K562 (cell line): ENCODE results near the gene COPS6. TPM values are rescaled to one million over a fixed set of nuclear protein-coding genes. Genes with fewer than 3 reads are reported as not detected.

Source experiments
- BRD9 ChIP-seq: fragments of 450-650 bp; IDR thresholded peaks from 2 replicates; pipeline ENCODE4 v1.6.1; 2018; ENCODE audit warnings: low read depth; ENCODE audit not compliant: partially characterized antibody
- CCAR2 ChIP-seq: fragments of 200-400 bp; formaldehyde crosslinking; IDR thresholded peaks from 2 replicates; pipeline ENCODE4 v1.6.1; 2017; ENCODE audit warnings: mild to moderate bottlenecking, low read depth, low read length
- ESRRA ChIP-seq: fragments of 450-650 bp; IDR thresholded peaks from 2 replicates; pipeline ENCODE4 v1.6.1; 2014; ENCODE audit warnings: low read depth, mild to moderate bottlenecking, moderate library complexity, borderline replicate concordance
- MAZ ChIP-seq, 2 experiments: fragments of 450-650 bp in 1 of 2; sonication (generic) in 1 of 2; formaldehyde crosslinking; IDR thresholded peaks in 1 of 2; conservative IDR thresholded peaks in 1 of 2; 2 replicates each; pipeline versions ENCODE4 v1.4.0 to v1.5.0; 2020; ENCODE audit warnings: mild to moderate bottlenecking in 1 of 2, missing genetic modification reagents in 1 of 2
- MED1 ChIP-seq: sonication (generic); formaldehyde crosslinking; IDR thresholded peaks from 2 replicates; pipeline ENCODE4 v1.8.1; 2023; ENCODE audit warnings: missing genetic modification reagents, borderline replicate concordance
- NR2C1 ChIP-seq, 2 experiments: fragments of 450-650 bp; IDR thresholded peaks; 2 replicates each; pipeline ENCODE4 v1.6.1; 2017; ENCODE audit warnings: mild to moderate bottlenecking in 2 of 2, antibody characterized with exemption in 1 of 2, inconsistent platforms in 1 of 2, missing compliant biosample characterization in 1 of 2, missing genetic modification characterization in 1 of 2
- POLR2G ChIP-seq: fragments of 200-400 bp; formaldehyde crosslinking; IDR thresholded peaks from 2 replicates; pipeline ENCODE4 v1.6.1; 2017; ENCODE audit warnings: low read depth, mild to moderate bottlenecking, antibody characterized with exemption, low read length, moderate library complexity
- RBM14 ChIP-seq: fragments of 200-400 bp; formaldehyde crosslinking; IDR thresholded peaks from 2 replicates; pipeline ENCODE4 v1.6.1; 2018; ENCODE audit warnings: low read depth, mild to moderate bottlenecking, low read length, moderate library complexity, borderline replicate concordance; ENCODE audit not compliant: insufficient read depth
- RBM17 ChIP-seq: fragments of 200-400 bp; formaldehyde crosslinking; IDR thresholded peaks from 2 replicates; pipeline ENCODE4 v1.6.1; 2017; ENCODE audit warnings: low read depth, mild to moderate bottlenecking, low read length, borderline replicate concordance
- RBM39 ChIP-seq: fragments of 200-400 bp; formaldehyde crosslinking; optimal IDR thresholded peaks from 2 replicates; pipeline ENCODE3; 2018; ENCODE audit warnings: low read depth, low read length
- SIN3A ChIP-seq, 2 experiments: fragments of 150-350 bp in 1 of 2; IDR thresholded peaks; 2 replicates each; pipeline ENCODE4 v1.6.1; 2011 to 2016; ENCODE audit warnings: borderline replicate concordance in 2 of 2, low read depth in 2 of 2, low read length in 2 of 2, mild to moderate bottlenecking in 2 of 2, moderate library complexity in 2 of 2; ENCODE audit not compliant: control insufficient read depth in 1 of 2
- ZMIZ1 ChIP-seq, 2 experiments: fragments of 150-350 bp in 1 of 2; IDR thresholded peaks; 2 replicates each; pipeline ENCODE4 v1.6.1; 2012 to 2016; ENCODE audit warnings: low read depth in 2 of 2, low read length in 2 of 2, mild to moderate bottlenecking in 1 of 2, moderate library complexity in 1 of 2
- ZNF184 ChIP-seq: sonication (generic); formaldehyde crosslinking; IDR thresholded peaks from 2 replicates; pipeline ENCODE4 v1.5.0; 2020; ENCODE audit warnings: missing genetic modification reagents
- ZNF239 ChIP-seq: fragments of 250-450 bp; sonication (Bioruptor Pico); IDR thresholded peaks from 2 replicates; pipeline ENCODE4 v1.4.0; 2020; ENCODE audit warnings: mild to moderate bottlenecking
- ZNF561 ChIP-seq: fragments of 450-650 bp; formaldehyde crosslinking; conservative IDR thresholded peaks from 2 replicates; pipeline ENCODE4 v1.4.0; 2020; ENCODE audit warnings: mild to moderate bottlenecking, moderate library complexity
- polyA plus RNA-seq, 8 experiments: library from polyadenylated mRNA; depleted of rRNA in 4 of 8; stranded (reverse) in 5 of 8; unstranded in 3 of 8; fragments of >200 nt; fragmentation: Nextera tagmentation in 2 of 8; fragmentation: Illumina TruSeq in 1 of 8; extraction: Ambion mirVana in 2 of 8; extraction: Trizol in 1 of 8; gene quantifications; 2 replicates each; pipeline versions ENCODE4 v1.2.1 to v1.2.3, GENCODE V29; 2011 to 2014; ENCODE audit warnings: inconsistent platforms in 1 of 8, missing spikeins in 1 of 8
- total RNA-seq, 7 experiments: library from RNA; depleted of rRNA in 6 of 7; stranded (reverse); fragments of >200 nt in 6 of 7; fragmentation: Illumina TruSeq in 2 of 7; extraction: Trizol in 2 of 7; gene quantifications; 2 replicates each; pipeline versions ENCODE4 v1.2.1 to v1.2.3, GENCODE V29; 2011 to 2021; ENCODE audit warnings: low replicate concordance in 1 of 7
- TF ChIP-seq, protein P1 (sequence below): fragments of 450-650 bp; IDR thresholded peaks from 2 replicates; pipeline ENCODE4 v1.6.1; 2017; ENCODE audit warnings: antibody characterized with exemption, mild to moderate bottlenecking
- TF ChIP-seq, protein P2 (sequence below): IDR thresholded peaks from 3 replicates; pipeline ENCODE4 v1.6.1; 2011; ENCODE audit warnings: borderline replicate concordance, mild to moderate bottlenecking; ENCODE audit not compliant: insufficient read length, insufficient read depth

Gene COPS6
- total and polyA plus RNA-seq, 9 of the 15 experiments (the other 6 are each of a cell fraction or from before 2014, with no cell fraction given) = 63.0 to 331 (median 168) TPM

GRCh38 chr7:100130608-100131453, 42.1 kb downstream of the COPS6 start (continued):
- TF ChIP-seq MAZ (CRISPR knock-in tag; conservative IDR thresholded peaks at IDR 0.05 in 1 of 2, IDR thresholded peaks at IDR 0.05 in 1 of 2) = peak; percentile 38 to 67; a peak in 2 of 4 replicates
- TF ChIP-seq NR2C1 (IDR thresholded peaks at IDR 0.05) = no peak
- no peak for TF ChIP-seq NR2C1 (tag; IDR thresholded peaks at IDR 0.05)
- no peak for TF ChIP-seq SIN3A (IDR thresholded peaks at IDR 0.05; ENCODE audit: borderline replicate concordance in 2 of 2, control insufficient read depth in 1 of 2, low read depth in 2 of 2, low read length in 2 of 2)
- TF ChIP-seq CCAR2 = no peak
- no peak for TF ChIP-seq ZMIZ1 (IDR thresholded peaks at IDR 0.05; ENCODE audit: low read depth in 2 of 2, low read length in 2 of 2)
- no peak for TF ChIP-seq ZNF184
- no peak for TF ChIP-seq ZNF561
- peak; percentile 98 for TF ChIP-seq RBM39
- TF ChIP-seq POLR2G = peak; percentile 68
- TF ChIP-seq ZNF239 = no peak
- no peak for TF ChIP-seq RBM14
- peak; percentile 93 for TF ChIP-seq BRD9
- TF ChIP-seq ESRRA = no peak
- TF ChIP-seq, protein P1, sequence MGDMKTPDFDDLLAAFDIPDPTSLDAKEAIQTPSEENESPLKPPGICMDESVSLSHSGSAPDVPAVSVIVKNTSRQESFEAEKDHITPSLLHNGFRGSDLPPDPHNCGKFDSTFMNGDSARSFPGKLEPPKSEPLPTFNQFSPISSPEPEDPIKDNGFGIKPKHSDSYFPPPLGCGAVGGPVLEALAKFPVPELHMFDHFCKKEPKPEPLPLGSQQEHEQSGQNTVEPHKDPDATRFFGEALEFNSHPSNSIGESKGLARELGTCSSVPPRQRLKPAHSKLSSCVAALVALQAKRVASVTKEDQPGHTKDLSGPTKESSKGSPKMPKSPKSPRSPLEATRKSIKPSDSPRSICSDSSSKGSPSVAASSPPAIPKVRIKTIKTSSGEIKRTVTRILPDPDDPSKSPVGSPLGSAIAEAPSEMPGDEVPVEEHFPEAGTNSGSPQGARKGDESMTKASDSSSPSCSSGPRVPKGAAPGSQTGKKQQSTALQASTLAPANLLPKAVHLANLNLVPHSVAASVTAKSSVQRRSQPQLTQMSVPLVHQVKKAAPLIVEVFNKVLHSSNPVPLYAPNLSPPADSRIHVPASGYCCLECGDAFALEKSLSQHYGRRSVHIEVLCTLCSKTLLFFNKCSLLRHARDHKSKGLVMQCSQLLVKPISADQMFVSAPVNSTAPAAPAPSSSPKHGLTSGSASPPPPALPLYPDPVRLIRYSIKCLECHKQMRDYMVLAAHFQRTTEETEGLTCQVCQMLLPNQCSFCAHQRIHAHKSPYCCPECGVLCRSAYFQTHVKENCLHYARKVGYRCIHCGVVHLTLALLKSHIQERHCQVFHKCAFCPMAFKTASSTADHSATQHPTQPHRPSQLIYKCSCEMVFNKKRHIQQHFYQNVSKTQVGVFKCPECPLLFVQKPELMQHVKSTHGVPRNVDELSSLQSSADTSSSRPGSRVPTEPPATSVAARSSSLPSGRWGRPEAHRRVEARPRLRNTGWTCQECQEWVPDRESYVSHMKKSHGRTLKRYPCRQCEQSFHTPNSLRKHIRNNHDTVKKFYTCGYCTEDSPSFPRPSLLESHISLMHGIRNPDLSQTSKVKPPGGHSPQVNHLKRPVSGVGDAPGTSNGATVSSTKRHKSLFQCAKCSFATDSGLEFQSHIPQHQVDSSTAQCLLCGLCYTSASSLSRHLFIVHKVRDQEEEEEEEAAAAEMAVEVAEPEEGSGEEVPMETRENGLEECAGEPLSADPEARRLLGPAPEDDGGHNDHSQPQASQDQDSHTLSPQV = no peak
- TF ChIP-seq MED1 = no peak
- no peak for TF ChIP-seq RBM17
- TF ChIP-seq, protein P2, sequence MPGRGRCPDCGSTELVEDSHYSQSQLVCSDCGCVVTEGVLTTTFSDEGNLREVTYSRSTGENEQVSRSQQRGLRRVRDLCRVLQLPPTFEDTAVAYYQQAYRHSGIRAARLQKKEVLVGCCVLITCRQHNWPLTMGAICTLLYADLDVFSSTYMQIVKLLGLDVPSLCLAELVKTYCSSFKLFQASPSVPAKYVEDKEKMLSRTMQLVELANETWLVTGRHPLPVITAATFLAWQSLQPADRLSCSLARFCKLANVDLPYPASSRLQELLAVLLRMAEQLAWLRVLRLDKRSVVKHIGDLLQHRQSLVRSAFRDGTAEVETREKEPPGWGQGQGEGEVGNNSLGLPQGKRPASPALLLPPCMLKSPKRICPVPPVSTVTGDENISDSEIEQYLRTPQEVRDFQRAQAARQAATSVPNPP = no peak
